Activated CD8-positive, alpha-beta memory T cell treated with anti-CD3 and anti-CD28 coated beads, Interleukin-2, amount 50 U/mL, for 1 hour (primary cell): Measurements from ENCODE around the gene GIMAP7.
A peak's percentile ranks its signal among the peaks of the same experiment; 100 is the strongest.
"Not testable (repeated sequence)": the region's sequence is repeated elsewhere in the genome, so short reads cannot be mapped to it uniquely, and the experiment has no call there.

ENCODE experiments used
- DNase-seq: peaks from one replicate; pipeline ENCODE4 v3.0.0-alpha.2; 2020; ENCODE audit errors: extremely low read depth

GIMAP7 gene

DNA sequence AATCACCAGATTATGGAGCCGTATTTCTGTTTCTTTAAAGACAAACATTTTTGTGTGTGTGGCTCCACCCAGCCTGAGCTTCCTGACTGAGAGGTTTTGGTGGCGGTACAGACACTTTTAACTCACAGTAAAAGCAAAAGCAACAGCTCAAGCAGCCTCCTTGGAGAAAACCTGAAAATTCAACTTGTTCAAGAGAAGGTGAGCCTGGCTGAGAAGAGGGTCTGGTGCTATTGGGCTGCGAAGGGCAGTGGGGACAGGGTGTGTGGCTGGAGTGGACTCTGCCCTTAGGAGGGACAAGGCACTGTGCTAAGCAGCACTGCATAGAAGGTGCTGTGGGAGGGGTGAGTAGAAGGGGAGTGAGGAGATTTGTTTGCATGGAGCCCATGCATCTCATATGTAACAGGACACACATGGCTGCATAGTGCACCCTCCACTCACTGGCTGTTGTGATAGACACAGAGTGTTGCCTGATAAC is at the start of gene GIMAP7:
GIMAP7 (plus strand) TSS at position 125 of the 475 bp plus-strand sequence. CDS start 5,103 bp downstream, outside the sequence.
- DNase-seq, result peak; percentile 30

DNA sequence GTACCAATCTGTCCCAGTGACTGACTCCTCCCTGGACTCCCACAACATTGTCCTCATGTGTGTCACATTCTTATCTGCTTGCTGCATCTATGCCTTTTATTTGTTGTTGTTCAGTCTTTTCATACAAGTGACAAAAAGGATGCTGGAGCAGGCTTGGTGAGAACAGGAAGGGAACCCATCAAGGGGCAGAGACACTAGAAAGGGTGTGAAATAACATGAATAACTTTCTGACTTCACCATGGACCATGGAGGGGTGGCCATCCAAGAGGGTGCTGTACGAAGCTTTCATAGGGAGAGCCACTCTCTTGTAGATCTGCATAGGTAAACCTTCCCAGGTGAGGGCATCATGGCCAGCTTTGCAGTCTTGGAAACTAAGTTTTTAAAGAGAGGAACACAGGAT is 49.7 kb upstream of the GIMAP7 start:
- DNase-seq, result no peak

DNA sequence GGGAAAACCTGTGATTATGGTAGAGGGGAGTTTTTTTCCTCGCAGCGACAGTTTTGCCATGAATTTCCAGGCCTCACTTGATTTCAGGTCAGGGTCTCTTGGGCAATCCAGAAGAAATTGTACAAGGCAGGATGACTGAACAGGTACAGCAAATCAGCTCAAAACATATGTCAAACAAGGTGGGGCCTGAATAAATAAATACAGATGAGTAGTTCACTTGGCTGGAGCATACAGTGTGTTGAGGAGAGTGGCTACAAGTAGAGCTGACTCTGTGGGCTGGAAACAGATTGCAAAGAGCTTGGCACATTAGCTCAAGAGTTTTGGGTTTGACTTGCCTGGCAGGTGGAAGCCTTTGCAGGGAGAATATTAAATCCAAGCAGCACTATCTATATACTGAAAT is 49.3 kb upstream of the GIMAP7 start:
- no peak for DNase-seq

DNA sequence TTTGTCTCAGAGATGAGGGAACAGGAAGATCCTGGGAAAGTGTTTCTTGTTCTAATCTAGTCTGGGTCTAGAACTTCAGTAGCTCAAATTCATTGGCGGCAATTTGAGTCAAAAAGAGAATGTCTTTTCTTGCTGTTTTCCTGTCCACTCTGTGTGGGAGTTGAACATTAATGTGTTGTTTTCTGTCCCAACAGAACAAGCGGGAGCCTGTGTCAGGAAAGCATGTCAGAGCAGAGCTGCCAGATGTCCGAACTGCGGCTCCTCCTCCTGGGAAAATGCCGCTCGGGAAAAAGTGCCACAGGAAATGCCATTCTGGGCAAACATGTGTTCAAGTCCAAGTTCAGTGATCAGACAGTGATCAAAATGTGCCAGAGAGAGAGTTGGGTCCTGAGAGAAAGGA is 48.2 kb upstream of the GIMAP7 start:
- no peak for DNase-seq

DNA sequence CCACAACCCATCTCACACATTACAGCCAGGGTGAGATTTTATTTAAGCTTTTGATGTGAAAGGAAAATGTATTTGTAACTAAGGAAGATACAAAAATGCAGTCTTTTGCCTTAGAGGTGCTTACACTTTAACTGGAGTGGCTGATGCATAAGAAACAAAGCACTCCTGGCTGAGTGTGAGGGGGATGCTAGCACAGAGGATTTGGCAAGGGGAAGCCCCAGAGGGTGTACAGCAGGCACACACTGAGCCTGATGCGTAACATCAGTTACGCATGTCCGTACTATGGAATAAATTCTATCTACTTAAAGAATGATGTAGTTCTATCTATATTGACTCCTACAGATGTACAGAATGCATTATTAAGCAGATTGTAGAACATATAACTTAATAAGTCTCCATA is 46.4 kb upstream of the GIMAP7 start:
- DNase-seq, result no peak

DNA sequence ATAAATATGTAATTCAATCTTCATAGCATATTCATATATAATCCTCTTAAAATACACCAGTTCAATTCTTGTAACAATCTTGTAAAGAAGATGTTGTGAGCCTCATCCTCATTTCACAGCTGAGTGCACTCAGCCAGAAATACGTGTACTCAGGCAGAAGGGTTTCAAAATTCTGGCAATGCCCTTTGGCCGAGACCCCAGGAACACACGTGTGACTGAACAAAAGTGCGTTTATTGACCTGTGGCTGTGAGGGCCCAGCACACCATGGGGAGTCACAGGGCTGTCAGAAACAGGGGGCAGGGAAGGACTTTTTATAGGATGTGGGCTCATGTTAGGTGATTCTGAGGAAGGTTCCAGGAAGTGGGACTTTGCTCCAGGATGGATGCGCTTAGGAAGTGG is 42.8 kb upstream of the GIMAP7 start:
- no peak for DNase-seq

DNA sequence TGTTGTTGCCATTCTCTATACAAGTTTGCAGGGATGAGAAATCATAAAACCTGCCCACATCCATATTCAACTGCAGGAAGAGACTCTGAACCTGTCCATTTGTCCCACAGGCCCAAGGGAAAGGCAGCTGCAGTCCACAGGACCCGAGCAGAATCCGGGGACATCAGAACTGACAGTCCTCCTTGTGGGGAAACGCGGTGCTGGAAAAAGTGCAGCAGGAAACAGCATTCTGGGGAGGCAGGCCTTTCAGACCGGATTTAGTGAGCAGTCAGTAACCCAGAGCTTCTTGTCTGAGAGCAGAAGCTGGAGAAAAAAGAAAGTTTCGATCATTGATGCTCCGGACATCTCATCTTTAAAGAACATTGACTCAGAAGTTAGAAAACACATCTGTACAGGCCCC is 40.8 kb upstream of the GIMAP7 start:
- no peak for DNase-seq

DNA sequence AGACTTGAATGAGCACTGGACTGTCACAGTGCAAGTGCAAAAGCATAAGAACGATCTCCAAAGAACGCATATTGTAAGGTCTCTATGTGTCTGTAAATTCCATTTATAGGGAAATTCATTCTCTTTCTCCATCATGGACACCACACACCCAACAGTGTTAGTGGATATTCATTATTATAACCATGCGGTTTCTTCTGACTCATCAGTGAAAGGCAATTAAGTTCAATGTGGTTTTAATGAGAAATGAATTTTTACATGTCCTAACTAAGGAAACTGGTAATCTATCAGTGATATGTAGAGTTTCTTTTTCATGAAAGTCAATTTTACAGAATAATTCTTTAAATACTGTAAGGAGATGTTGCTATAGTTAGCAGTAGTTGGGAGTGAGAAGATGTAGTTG is 38.4 kb upstream of the GIMAP7 start:
- no peak for DNase-seq

DNA sequence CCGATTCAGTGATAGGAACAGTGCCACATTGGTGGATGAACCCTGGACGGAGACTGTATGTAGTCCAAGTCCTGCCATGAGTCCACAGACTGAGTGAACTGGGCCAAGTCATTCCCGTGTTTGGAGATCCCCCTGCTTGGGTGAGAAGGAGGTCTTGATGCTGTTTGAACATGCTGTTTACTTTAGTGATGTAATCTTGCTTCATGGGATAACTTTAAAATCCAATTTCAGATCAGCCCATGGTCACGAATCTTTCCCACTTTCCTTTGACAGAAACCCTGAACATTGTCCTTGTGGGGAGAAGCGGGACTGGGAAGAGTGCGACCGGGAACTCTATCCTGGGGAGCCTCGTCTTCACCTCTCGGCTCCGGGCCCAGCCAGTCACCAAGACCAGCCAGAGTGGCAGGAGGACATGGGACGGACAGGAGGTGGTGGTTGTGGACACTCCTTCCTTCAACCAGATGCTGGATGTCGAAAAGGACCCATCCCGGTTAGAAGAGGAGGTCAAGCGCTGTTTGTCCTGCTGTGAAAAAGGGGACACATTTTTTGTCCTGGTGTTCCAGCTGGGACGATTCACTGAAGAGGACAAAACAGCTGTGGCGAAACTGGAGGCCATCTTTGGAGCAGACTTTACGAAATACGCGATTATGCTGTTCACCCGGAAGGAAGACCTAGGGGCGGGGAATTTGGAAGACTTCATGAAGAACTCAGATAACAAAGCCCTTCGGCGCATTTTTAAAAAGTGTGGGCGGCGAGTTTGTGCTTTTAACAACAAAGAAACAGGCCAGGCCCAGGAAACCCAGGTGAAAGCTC is 37.6 kb upstream of the GIMAP7 start:
- DNase-seq, result no peak

DNA sequence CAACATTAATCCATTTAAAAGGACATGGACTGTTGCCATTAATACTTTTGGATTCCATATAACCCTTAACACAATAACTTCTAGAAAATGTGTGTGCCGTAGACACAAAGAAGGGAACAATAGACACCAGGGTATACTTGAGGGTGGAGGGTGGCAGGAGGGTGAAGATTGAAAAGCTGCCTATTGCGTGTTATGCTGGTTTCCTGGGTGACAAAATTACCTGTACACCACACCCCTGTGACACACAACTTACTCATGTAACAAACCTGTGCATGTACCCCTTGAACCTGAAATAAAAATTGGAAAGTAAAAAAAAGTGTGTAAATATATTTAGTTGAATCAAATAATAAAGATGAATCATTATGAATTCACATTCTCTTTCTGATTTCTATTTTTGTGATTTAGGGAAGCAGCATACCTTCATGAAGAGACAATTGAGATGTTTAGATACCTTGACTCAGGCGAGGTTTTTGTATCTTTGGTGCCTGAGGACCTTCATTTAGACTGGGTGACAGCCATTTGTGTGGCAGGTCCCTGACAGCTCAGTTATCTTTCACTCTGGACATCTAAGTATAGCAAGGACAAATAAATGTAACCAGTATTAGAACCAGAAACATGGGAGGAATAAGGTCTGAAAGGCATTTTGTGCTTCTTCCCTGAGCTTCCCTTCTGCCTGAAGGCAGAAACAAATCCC is 35.5 kb upstream of the GIMAP7 start:
- DNase-seq, result peak; percentile 53

DNA sequence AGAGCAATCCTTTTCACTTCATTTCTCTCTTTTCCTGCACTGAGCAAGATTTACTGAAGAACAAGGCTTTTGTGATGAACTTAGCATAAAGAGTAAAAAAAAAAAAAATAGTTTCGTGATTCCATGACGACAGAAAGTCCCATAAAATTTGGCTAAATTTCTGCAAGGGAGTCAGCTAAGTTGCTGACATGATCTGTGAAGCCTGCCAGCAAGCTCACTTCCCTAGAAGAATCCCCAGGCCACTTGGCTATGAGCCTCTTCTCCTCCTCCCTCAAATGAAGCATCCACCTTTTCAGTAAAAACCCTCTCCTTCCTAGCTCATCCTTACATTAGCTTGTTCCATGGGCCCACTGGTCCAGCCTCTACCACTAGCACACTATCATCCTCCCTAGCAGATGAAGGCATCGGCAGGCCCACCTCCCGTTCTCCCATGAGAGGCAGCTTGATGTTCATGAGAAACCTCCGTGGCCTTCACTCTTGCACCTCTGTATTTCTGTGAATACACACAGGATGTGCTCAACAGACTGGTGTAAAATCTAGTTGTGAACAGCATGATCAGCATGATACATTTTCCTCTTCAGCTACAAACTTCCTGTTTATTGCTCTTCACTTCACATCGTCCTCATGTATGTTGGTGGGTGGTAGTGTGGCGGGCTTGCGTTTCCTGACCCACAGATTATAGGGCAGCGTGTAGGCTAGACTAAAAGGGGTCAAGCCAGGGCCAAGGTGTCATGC is 33.3 kb upstream of the GIMAP7 start:
- DNase-seq, result no peak

DNA sequence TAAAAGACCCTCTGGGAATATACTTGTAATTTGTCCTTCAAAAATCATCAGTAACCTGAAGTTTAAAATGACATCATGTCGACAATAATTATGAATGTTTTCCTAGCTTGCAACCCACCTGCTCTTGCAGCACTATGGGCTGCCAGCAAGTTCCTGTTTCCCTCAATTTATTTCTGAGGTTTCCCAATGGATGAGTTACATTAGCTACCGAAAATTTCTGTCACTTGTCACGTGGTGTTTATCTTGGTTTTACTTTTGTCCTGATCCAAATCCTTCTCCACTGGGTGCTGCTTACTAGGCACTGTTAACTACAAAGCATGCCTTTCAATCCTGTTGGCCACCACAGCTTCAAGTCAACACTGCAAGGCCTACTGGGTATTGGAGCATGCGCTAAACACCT is 32.8 kb upstream of the GIMAP7 start:
- DNase-seq, result no peak

DNA sequence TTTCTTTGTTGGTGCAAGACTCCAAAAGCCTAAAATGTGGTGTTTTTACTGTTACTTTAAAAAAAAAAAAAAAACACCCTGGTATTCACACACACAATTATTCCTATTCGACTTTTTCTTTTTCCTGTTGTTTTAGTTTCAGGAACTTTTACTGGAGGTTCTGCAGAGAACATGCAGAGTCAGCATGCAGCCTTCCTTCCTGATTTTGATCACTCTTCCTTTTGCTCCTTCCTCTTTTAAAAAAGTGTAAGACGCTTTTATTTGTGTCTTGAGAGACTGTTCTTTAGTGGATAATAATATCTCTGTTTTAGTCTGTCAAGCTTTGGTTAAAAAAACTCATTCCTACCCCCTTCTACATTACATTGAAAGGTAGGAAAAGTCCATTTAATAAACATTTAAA is 31.2 kb upstream of the GIMAP7 start:
- DNase-seq, result not testable (repeated sequence)

DNA sequence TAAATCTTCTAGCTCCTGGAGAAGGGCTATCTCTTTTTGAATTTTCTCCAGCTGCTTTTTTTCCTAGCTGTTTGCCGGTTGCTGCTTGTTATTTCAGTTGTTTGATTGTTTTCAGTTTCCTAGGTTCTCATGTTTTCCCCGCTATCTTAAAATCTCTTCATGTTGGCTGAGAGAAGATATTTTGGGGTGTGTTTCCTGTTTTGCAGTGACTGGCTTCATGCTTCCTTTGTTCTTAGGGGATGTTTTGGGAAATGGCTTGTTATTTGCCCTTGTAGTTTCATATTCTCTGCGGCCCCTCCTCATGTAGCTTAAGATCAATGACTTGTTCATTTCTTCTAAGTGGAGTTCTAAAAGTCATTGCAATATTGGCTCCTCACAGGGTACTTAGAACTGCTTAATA is 30.6 kb upstream of the GIMAP7 start:
- not testable (repeated sequence) for DNase-seq

DNA sequence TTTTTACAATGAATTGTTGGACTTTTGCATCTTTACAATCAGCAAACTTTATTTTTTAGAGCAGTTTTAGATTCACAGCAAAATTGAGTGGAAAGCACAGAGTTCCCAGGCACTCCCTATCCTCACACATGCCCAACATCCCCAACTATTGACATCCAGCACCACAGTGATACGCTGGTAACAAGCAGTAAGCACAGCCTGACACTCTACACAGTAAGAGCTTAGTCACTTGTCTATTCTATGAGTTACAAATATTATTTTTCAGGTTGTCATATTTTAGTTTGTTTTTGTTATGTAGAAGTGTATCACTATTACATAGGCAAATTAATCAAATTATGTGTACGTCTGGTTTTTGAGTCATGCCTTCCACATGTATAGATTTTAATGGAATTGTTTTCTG is 27.0 kb upstream of the GIMAP7 start:
- no peak for DNase-seq

DNA sequence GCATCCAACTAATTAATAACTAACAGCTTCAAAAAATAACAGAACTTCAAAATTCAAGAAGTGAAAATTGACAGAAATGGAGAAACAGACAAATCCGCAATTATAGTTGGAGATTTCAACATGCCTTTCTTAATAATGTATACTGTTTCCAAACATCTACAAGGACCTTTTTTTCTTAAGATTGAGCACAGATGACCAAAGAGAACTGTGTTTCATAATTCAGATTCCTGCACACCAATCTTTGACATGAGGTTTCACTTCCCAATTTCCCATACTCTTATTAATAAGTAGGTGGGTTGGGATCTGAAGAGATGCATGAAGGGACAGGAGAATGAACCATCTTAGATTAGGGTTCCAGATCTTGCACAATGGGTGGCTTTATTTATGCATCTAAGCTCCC is 24.9 kb upstream of the GIMAP7 start:
- DNase-seq, result no peak

DNA sequence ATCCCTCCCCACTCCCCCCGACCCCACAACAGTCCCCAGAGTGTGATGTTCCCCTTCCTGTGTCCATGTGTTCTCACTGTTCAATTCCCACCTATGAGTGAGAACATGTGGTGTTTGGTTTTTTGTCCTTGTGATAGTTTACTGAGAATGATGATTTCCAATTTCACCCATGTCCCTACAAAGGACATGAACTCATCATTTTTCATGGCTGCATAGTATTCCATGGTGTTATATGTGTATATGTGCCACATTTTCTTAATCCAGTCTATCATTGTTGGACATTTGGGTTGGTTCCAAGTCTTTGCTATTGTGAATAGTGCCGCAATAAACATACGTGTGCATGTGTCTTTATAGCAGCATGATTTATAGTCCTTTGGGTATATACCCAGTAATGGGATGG is 21.2 kb upstream of the GIMAP7 start:
- DNase-seq, result not testable (repeated sequence)

DNA sequence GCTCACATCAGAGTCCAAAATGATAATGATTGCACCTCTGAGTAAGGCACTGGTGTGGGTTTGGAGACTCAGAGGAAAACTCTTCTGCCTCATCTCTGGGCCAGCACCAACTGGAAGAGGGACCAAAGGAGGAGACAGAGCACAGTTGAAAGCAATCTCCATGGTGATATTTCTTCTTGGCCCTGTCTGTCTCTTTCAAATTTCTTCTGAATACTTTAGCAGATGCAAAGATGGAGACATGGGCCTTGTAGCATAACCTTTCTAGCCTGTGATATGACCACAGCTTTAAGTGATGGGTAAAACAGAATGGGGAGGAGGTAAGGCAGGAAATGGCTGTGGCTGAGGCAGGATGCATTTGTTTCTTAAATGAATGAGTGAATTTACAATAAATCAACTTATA is 12.2 kb upstream of the GIMAP7 start:
- DNase-seq, result no peak

DNA sequence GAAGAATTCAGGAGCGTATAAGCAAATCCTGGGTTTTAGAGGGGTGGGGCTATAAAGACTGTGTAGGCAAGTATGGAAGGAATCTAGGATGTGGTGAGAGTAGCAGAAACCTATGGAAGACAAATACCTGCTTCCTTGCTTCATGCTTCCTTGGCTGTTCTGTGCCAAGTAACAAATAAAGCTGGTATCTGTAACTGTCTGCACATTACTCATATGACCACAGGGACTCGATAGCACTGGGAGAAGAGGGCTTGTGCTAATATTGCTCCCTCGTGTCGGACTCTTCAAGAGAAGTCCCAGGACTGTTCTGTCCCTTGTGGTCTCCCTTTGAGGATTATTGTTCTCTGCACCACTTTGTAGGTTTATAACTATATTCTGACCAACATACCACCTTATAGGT is 11.5 kb upstream of the GIMAP7 start:
- DNase-seq, result no peak

DNA sequence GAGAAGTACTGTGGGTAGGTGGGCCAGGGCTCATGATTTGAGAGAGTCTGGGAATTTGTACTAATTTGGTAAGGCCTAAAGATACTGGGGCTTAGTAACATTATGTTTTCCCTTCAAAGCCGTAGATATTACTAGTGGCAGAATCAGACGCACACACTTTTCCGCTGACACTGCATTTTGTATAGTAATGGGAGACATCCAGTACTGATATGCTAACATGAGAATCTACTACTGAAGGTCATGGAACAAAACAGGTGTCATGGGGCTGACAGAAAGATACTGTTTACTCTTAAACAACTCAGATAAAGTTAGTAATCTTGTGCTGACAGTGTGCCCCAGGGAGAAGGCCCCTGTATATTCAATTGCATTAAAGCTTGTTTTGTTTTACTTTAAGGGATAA is 11.1 kb upstream of the GIMAP7 start:
- no peak for DNase-seq

DNA sequence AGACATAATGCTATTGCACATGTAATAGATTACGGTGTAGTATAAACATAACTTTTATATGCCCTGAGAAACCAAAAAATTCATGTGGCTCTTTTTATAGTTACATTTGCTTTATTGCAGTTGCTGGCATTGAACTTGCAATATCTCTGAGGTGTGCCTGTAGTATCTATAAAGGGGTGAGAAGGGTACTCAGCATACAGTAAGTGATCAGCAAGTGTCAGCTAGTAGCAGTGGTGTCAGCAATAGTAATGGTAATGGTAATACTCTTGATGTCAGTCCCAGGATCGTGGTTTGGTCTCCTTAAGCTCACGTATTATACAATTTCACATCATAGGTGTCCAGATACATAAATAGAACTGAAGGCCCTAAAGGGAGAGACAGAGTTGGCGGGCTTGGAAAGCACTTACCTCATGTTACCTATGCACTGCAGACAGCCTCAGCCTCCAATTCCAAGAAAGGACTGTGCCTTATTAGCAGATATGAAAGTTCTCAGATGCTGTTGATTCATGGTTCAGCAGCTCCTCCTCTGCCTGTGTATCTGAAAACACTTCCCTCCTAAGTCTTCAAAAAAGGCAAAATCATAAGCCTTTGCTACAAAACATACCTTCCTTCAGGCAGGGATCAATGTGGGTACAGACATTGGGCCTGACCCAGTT is 6.6 kb upstream of the GIMAP7 start:
- no peak for DNase-seq

DNA sequence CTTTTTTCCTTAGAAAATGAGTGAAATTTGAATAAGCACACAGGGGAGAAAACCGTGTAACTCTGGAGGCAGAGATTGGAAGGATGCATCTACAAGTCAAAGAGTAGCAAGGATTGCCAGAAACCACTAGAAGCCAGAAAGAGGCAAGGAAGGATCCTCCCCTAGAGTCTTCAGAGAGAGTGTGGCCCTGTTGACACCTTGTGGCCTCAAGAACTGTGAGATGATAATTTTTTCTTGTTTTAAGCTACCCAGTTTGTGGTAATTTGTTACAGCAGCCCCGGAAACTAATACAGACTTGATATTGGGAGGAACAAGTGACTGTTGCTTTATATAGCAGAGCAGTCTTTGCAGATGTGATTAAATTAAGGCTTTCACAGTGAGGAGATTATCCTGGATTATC is 3.6 kb upstream of the GIMAP7 start:
- DNase-seq, result no peak
